WTC11 (cell line): Measurements from ENCODE around the gene NDUFA13.

Source experiments
- CREB1 ChIP-seq: sonication (generic); formaldehyde crosslinking; IDR thresholded peaks from 2 replicates; pipeline ENCODE4 v1.8.0; 2023; ENCODE audit warnings: mild to moderate bottlenecking, missing genetic modification reagents
- CREM ChIP-seq: sonication (generic); formaldehyde crosslinking; IDR thresholded peaks from 2 replicates; pipeline ENCODE4 v1.8.1; 2022; ENCODE audit warnings: mild to moderate bottlenecking, missing genetic modification reagents, moderate library complexity
- NR1H2 ChIP-seq: sonication (generic); formaldehyde crosslinking; IDR thresholded peaks from 2 replicates; pipeline ENCODE4 v1.9.0; 2021; ENCODE audit warnings: mild to moderate bottlenecking, moderate library complexity, missing genetic modification reagents
- TF ChIP-seq, protein P1 (sequence below): fragments of 200-600 bp; IDR thresholded peaks from 2 replicates; pipeline ENCODE4 v1.8.0; 2022; ENCODE audit warnings: antibody characterized with exemption
- TF ChIP-seq, protein P2 (sequence below): sonication (generic); formaldehyde crosslinking; conservative IDR thresholded peaks from 2 replicates; pipeline ENCODE4 v1.8.1; 2022; ENCODE audit warnings: mild to moderate bottlenecking, missing genetic modification reagents
- TF ChIP-seq, protein P3 (sequence below): sonication (generic); formaldehyde crosslinking; IDR thresholded peaks from 2 replicates; pipeline ENCODE4 v1.8.0; 2022; ENCODE audit warnings: mild to moderate bottlenecking, missing genetic modification reagents

DNA sequence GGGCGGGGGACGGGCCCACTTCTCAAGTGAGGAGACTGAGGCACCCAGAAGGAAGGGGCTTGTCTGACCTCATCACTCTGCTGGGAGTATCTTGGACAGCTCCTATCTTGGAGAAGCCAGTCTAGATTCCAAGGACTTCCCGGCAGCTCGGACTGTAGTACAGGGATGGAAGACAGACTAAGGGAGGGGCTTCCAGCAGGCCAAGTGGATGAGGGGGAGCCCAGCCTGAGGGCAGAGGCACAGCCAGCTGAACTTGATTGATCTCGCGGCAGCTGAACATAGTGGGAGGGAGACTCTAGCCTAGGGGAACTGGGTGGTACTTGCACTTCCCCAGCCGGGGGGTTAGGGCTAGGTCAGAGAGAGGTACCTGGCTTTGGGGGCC is 22.8 kb downstream of the NDUFA13 start:
- TF ChIP-seq, protein P1, sequence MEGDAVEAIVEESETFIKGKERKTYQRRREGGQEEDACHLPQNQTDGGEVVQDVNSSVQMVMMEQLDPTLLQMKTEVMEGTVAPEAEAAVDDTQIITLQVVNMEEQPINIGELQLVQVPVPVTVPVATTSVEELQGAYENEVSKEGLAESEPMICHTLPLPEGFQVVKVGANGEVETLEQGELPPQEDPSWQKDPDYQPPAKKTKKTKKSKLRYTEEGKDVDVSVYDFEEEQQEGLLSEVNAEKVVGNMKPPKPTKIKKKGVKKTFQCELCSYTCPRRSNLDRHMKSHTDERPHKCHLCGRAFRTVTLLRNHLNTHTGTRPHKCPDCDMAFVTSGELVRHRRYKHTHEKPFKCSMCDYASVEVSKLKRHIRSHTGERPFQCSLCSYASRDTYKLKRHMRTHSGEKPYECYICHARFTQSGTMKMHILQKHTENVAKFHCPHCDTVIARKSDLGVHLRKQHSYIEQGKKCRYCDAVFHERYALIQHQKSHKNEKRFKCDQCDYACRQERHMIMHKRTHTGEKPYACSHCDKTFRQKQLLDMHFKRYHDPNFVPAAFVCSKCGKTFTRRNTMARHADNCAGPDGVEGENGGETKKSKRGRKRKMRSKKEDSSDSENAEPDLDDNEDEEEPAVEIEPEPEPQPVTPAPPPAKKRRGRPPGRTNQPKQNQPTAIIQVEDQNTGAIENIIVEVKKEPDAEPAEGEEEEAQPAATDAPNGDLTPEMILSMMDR = no peak
- TF ChIP-seq CREM (CRISPR knock-in tag) (no peak), CREB1 (CRISPR knock-in tag) (no peak), NR1H2 (CRISPR knock-in tag) (no peak)
- TF ChIP-seq, protein P2, sequence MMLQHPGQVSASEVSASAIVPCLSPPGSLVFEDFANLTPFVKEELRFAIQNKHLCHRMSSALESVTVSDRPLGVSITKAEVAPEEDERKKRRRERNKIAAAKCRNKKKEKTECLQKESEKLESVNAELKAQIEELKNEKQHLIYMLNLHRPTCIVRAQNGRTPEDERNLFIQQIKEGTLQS (CRISPR knock-in tag) = no peak
- TF ChIP-seq, protein P3, sequence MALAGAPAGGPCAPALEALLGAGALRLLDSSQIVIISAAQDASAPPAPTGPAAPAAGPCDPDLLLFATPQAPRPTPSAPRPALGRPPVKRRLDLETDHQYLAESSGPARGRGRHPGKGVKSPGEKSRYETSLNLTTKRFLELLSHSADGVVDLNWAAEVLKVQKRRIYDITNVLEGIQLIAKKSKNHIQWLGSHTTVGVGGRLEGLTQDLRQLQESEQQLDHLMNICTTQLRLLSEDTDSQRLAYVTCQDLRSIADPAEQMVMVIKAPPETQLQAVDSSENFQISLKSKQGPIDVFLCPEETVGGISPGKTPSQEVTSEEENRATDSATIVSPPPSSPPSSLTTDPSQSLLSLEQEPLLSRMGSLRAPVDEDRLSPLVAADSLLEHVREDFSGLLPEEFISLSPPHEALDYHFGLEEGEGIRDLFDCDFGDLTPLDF = no peak
